Measurements from ENCODE around the gene RHEX.

RHEX gene

GRCh38 chr1:206131037-206131436 lies 78.1 kb downstream of the RHEX start:
- Histone ChIP-seq H3K27me3 (peaks cover 0 to 13% of the 10 kb centered on the region in 2 donors), H3K36me3 (no peaks in the 10 kb centered on the region), H3K27ac (no peak overlapping the region), H3K9me3 (no peaks in the 10 kb centered on the region), H3K4me3 (no peak overlapping the region), H3K4me1 (no peaks in the 10 kb centered on the region)
- no peak for TF ChIP-seq CTCF (IDR thresholded peaks at IDR 0.05)
- DNase-seq, result no peak
- intact Hi-C loops (cut with DNase I; ENCODE audit: low total_unique reads), result no loop called here

- Histone ChIP-seq H3K27ac (no peak overlapping the region), H3K4me1 (no peaks in the 10 kb centered on the region), H3K9me3 (no peaks in the 10 kb centered on the region), H3K4me3 (no peak overlapping the region), H3K27me3 (peaks cover 0 to 6% of the 10 kb centered on the region in 2 donors), H3K36me3 (no peaks in the 10 kb centered on the region)
- no peak for DNase-seq
- intact Hi-C loops (cut with DNase I; ENCODE audit: low total_unique reads), result no loop called here
- no peak for TF ChIP-seq CTCF (IDR thresholded peaks at IDR 0.05)
These were observed 80.9 kb downstream of the RHEX start for GRCh38 chr1:206133751-206134415.

GRCh38 chr1:206135248-206135647 lies 82.3 kb downstream of the RHEX start:
- no peak for DNase-seq
- intact Hi-C loops (cut with DNase I; ENCODE audit: low total_unique reads), result no loop called here
- no peaks in the 10 kb centered on the region for H3K36me3 ChIP-seq
- H3K4me1 ChIP-seq, result no peaks in the 10 kb centered on the region
- no peak overlapping the region for H3K4me3 ChIP-seq
- no peak overlapping the region for H3K27ac ChIP-seq
- TF ChIP-seq CTCF (IDR thresholded peaks at IDR 0.05), result no peak
- peaks cover 0 to 5% of the 10 kb centered on the region in 2 donors for H3K27me3 ChIP-seq
- no peaks in the 10 kb centered on the region for H3K9me3 ChIP-seq

- TF ChIP-seq CTCF (IDR thresholded peaks at IDR 0.05), result no peak
- Histone ChIP-seq H3K9me3 (no peaks in the 10 kb centered on the region), H3K36me3 (no peaks in the 10 kb centered on the region), H3K4me1 (no peaks in the 10 kb centered on the region), H3K27me3 (peaks cover 0 to 5% of the 10 kb centered on the region in 2 donors), H3K4me3 (no peak overlapping the region), H3K27ac (no peak overlapping the region)
- DNase-seq, result no peak
- intact Hi-C loops (cut with DNase I; ENCODE audit: low total_unique reads), result no loop called here
These were observed 83.3 kb downstream of the RHEX start for GRCh38 chr1:206136241-206136640.

- Histone ChIP-seq H3K27me3 (peaks cover 0 to 2% of the 10 kb centered on the region in 2 donors), H3K4me1 (no peaks in the 10 kb centered on the region), H3K4me3 (no peak overlapping the region), H3K9me3 (no peaks in the 10 kb centered on the region), H3K36me3 (no peaks in the 10 kb centered on the region), H3K27ac (no peak overlapping the region)
- TF ChIP-seq CTCF (IDR thresholded peaks at IDR 0.05), result no peak
- DNase-seq, result no peak
- intact Hi-C loops (cut with DNase I; ENCODE audit: low total_unique reads), result no loop called here
These were observed 89.0 kb downstream of the RHEX start for GRCh38 chr1:206142011-206142410.

GRCh38 chr1:206142770-206143169 lies 89.8 kb downstream of the RHEX start:
- intact Hi-C loops (cut with DNase I; ENCODE audit: low total_unique reads), result no loop called here
- Histone ChIP-seq H3K9me3 (no peaks in the 10 kb centered on the region), H3K27ac (no peak overlapping the region), H3K27me3 (peaks cover 0 to 2% of the 10 kb centered on the region in 2 donors), H3K4me1 (no peaks in the 10 kb centered on the region), H3K4me3 (no peak overlapping the region), H3K36me3 (no peaks in the 10 kb centered on the region)
- no peak for TF ChIP-seq CTCF (IDR thresholded peaks at IDR 0.05)
- no peak for DNase-seq

Data from tibial artery (tissue), 4 donors.